Neural cell (in vitro differentiated cells): Measurements from ENCODE around the gene RNASEL. TPM values are rescaled to one million over a fixed set of nuclear protein-coding genes. Genes with fewer than 3 reads are reported as not detected.

Experiments
- H2AFZ ChIP-seq: fragments of 200-600, 300-800 bp; sonication (generic), shearing (Covaris generic); 2 replicates; pipeline ENCODE4 v1.6.0; 2014; ENCODE audit warnings: low read depth, mild to moderate bottlenecking, antibody characterized with exemption, low read length, moderate library complexity
- H3F3A ChIP-seq: fragments of 200-600 bp; shearing (Covaris generic); 2 replicates; pipeline ENCODE4 v1.6.1; 2016; ENCODE audit warnings: mild to moderate bottlenecking, moderate library complexity, mixed read lengths, antibody characterized with exemption, low read length; ENCODE audit not compliant: insufficient read depth, poor library complexity, severe bottlenecking
- H3K27ac ChIP-seq: fragments of 200-600, 300-800 bp; sonication (generic), shearing (Covaris generic); 2 replicates; pipeline ENCODE4 v1.5.1; 2014; ENCODE audit warnings: mild to moderate bottlenecking, low read length, moderate library complexity
- H3K27me3 ChIP-seq: fragments of 300-800, 200-600 bp; sonication (generic), shearing (Covaris generic); 2 replicates; pipeline ENCODE4 v1.6.0; 2014; ENCODE audit warnings: mild to moderate bottlenecking, low read depth, low read length, moderate library complexity; ENCODE audit not compliant: insufficient read depth
- H3K36me3 ChIP-seq: fragments of 300-800, 200-600 bp; sonication (generic), shearing (Covaris generic); 2 replicates; pipeline ENCODE4 v1.5.1; 2014; ENCODE audit warnings: mild to moderate bottlenecking, antibody characterized with exemption, low read length, moderate library complexity; ENCODE audit not compliant: insufficient read depth
- H3K4me2 ChIP-seq: fragments of 300-800, 200-600 bp; sonication (generic), shearing (Covaris generic); 2 replicates; pipeline ENCODE4 v1.6.0; 2014; ENCODE audit warnings: mild to moderate bottlenecking, low read length
- H3K4me3 ChIP-seq: fragments of 300-800, 200-600 bp; sonication (generic), shearing (Covaris generic); 2 replicates; pipeline ENCODE4 v1.5.1; 2014; ENCODE audit warnings: mild to moderate bottlenecking, low read length, moderate library complexity
- H3K79me2 ChIP-seq: fragments of 200-600 bp; shearing (Covaris generic); replicated peaks from 2 replicates; pipeline ENCODE4 v1.6.0; 2014; ENCODE audit warnings: mild to moderate bottlenecking, low read length, moderate library complexity; ENCODE audit not compliant: insufficient read depth
- H3K9ac ChIP-seq: fragments of 300-800, 200-600 bp; sonication (generic), shearing (Covaris generic); 2 replicates; pipeline ENCODE4 v1.6.1; 2016; ENCODE audit warnings: mild to moderate bottlenecking, low read length, mixed read lengths
- H3K9me2 ChIP-seq: fragments of 200-600 bp; shearing (Covaris generic); 2 replicates; pipeline ENCODE4 v1.6.1; 2016; ENCODE audit warnings: mild to moderate bottlenecking, low read length, mixed read lengths; ENCODE audit not compliant: insufficient read depth
- H3K9me3 ChIP-seq: fragments of 200-600, 300-800 bp; sonication (generic), shearing (Covaris generic); 2 replicates; pipeline ENCODE4 v1.6.1; 2016; ENCODE audit warnings: mild to moderate bottlenecking, mixed run types, low read length, moderate library complexity, mixed read lengths
- H4K20me1 ChIP-seq: fragments of 200-600 bp; shearing (Covaris generic); 2 replicates; pipeline ENCODE4 v1.6.1; 2016; ENCODE audit warnings: mild to moderate bottlenecking, mixed run types; ENCODE audit not compliant: insufficient read depth
- CTCF ChIP-seq: fragments of 450-650 bp; IDR thresholded peaks from 2 replicates; pipeline ENCODE4 v1.5.1; 2014; ENCODE audit warnings: antibody characterized with exemption, mild to moderate bottlenecking, moderate library complexity; ENCODE audit not compliant: poor library complexity, severe bottlenecking
- EP300 ChIP-seq: fragments of 450-650 bp; conservative IDR thresholded peaks from 2 replicates; pipeline ENCODE4 v1.6.1; 2014; ENCODE audit warnings: antibody characterized with exemption, mild to moderate bottlenecking, moderate library complexity; ENCODE audit not compliant: poor library complexity, severe bottlenecking
- EZH2 ChIP-seq: fragments of 200-600, 300-800 bp; shearing (Covaris generic), sonication (generic); IDR thresholded peaks from 2 replicates; pipeline ENCODE4 v1.6.1; 2014; ENCODE audit warnings: antibody characterized with exemption, low read length, borderline replicate concordance, mild to moderate bottlenecking; ENCODE audit not compliant: insufficient read depth, poor library complexity, severe bottlenecking
- MXI1 ChIP-seq: fragments of 450-650 bp; conservative IDR thresholded peaks from 2 replicates; pipeline ENCODE4 v1.6.1; 2014; ENCODE audit warnings: antibody characterized with exemption, mild to moderate bottlenecking; ENCODE audit not compliant: poor library complexity, severe bottlenecking
- POLR2AphosphoS5 ChIP-seq: IDR thresholded peaks from 2 replicates; pipeline ENCODE4 v1.6.1; 2012
- RAD21 ChIP-seq: fragments of 450-650 bp; conservative IDR thresholded peaks from 2 replicates; pipeline ENCODE4 v1.6.1; 2014; ENCODE audit warnings: antibody characterized with exemption, mild to moderate bottlenecking, moderate library complexity
- REST ChIP-seq: IDR thresholded peaks from 2 replicates; pipeline ENCODE4 v1.6.1; 2012; ENCODE audit warnings: borderline replicate concordance
- SMC3 ChIP-seq: fragments of 450-650 bp; conservative IDR thresholded peaks from 2 replicates; pipeline ENCODE4 v1.6.1; 2014; ENCODE audit warnings: antibody characterized with exemption, mild to moderate bottlenecking, moderate library complexity; ENCODE audit not compliant: poor library complexity
- TAF1 ChIP-seq: IDR thresholded peaks from 2 replicates; pipeline ENCODE4 v1.6.1; 2012; ENCODE audit warnings: low read depth
- polyA plus RNA-seq: library from polyadenylated mRNA; depleted of rRNA; stranded (reverse); fragments of >200 nt; gene quantifications from 2 replicates; pipeline ENCODE4 v1.2.3, GENCODE V29; 2014

RNASEL gene
- polyA plus RNA-seq, 1 donor from 2014 or later, result 0.47 TPM

GRCh38 chr1:182601913-182602312 is 12.9 kb upstream of the RNASEL start:
- Histone ChIP-seq H3K4me2 (no peak overlapping the region), H3K27ac (no peak overlapping the region), H3F3A (no peaks in the 10 kb centered on the region), H3K79me2 (no peaks in the 10 kb centered on the region), H3K9ac (no peak overlapping the region), H3K9me3 (no peaks in the 10 kb centered on the region), H2AFZ (no peak overlapping the region), H3K9me2 (no peaks in the 10 kb centered on the region), H3K4me3 (no peak overlapping the region), H3K36me3 (no peaks in the 10 kb centered on the region), H4K20me1 (no peaks in the 10 kb centered on the region), H3K27me3 (peaks cover 17% of the 10 kb centered on the region)
- TF ChIP-seq SMC3, result no peak
- TF ChIP-seq MXI1, result peak; percentile 2

- Histone ChIP-seq H3K9me3 (no peaks in the 10 kb centered on the region), H2AFZ (no peak overlapping the region)
These were observed 12.3 kb upstream of the RNASEL start for GRCh38 chr1:182601416-182601786.

GRCh38 chr1:182600745-182601415 is 11.8 kb upstream of the RNASEL start:
- H3K9me3 ChIP-seq, result no peaks in the 10 kb centered on the region
- no peak overlapping the region for H3K27ac ChIP-seq
- H3K9ac ChIP-seq, result no peak overlapping the region
- H3K36me3 ChIP-seq, result no peaks in the 10 kb centered on the region
- H3K27me3 ChIP-seq, result peaks cover 17% of the 10 kb centered on the region
- no peak overlapping the region for H2AFZ ChIP-seq
- TF ChIP-seq TAF1 (no peak), POLR2AphosphoS5 (no peak), REST (no peak), RAD21 (no peak), EP300 (no peak), MXI1 (no peak), CTCF (no peak), SMC3 (no peak), EZH2 (no peak)
- H3K9me2 ChIP-seq, result no peaks in the 10 kb centered on the region
- no peaks in the 10 kb centered on the region for H3K79me2 ChIP-seq
- no peak overlapping the region for H3K4me3 ChIP-seq
- H3K4me2 ChIP-seq, result no peak overlapping the region
- no peaks in the 10 kb centered on the region for H4K20me1 ChIP-seq
- H3F3A ChIP-seq, result no peaks in the 10 kb centered on the region

More at GRCh38 chr1:182601416-182601786, 12.3 kb upstream of the RNASEL start:
- no peaks in the 10 kb centered on the region for H3K36me3 ChIP-seq
- H3K4me2 ChIP-seq, result no peak overlapping the region
- no peak overlapping the region for H3K27ac ChIP-seq
- H3K9me2 ChIP-seq, result no peaks in the 10 kb centered on the region
- TF ChIP-seq POLR2AphosphoS5 (no peak), CTCF (peak; percentile 96), SMC3 (peak; percentile 100), RAD21 (peak; percentile 98), EZH2 (no peak), MXI1 (peak; percentile 46)
- H3F3A ChIP-seq, result no peaks in the 10 kb centered on the region
- peaks cover 17% of the 10 kb centered on the region for H3K27me3 ChIP-seq
- no peak overlapping the region for H3K4me3 ChIP-seq
- H4K20me1 ChIP-seq, result no peaks in the 10 kb centered on the region
- H3K79me2 ChIP-seq, result no peaks in the 10 kb centered on the region
- no peak overlapping the region for H3K9ac ChIP-seq
